T-helper 22 cell (primary cell): ENCODE data around the gene FAAP100.
"Not testable (repeated sequence)": the region's sequence is repeated elsewhere in the genome, so short reads cannot be mapped to it uniquely, and the experiment has no call there.

Experiments
- DNase-seq: peaks from one replicate; pipeline ENCODE4 v3.0.0-alpha.2; 2020; ENCODE audit warnings: low read depth

FAAP100 gene, protein sequence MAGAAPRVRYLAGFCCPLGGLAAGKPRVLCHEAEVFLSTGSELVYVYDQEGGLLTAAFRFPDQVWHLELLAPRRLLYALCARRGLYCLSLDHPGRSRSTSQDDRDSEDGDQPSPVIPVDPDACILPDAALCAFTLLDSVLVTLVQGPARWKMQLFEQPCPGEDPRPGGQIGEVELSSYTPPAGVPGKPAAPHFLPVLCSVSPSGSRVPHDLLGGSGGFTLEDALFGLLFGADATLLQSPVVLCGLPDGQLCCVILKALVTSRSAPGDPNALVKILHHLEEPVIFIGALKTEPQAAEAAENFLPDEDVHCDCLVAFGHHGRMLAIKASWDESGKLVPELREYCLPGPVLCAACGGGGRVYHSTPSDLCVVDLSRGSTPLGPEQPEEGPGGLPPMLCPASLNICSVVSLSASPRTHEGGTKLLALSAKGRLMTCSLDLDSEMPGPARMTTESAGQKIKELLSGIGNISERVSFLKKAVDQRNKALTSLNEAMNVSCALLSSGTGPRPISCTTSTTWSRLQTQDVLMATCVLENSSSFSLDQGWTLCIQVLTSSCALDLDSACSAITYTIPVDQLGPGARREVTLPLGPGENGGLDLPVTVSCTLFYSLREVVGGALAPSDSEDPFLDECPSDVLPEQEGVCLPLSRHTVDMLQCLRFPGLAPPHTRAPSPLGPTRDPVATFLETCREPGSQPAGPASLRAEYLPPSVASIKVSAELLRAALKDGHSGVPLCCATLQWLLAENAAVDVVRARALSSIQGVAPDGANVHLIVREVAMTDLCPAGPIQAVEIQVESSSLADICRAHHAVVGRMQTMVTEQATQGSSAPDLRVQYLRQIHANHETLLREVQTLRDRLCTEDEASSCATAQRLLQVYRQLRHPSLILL

DNA sequence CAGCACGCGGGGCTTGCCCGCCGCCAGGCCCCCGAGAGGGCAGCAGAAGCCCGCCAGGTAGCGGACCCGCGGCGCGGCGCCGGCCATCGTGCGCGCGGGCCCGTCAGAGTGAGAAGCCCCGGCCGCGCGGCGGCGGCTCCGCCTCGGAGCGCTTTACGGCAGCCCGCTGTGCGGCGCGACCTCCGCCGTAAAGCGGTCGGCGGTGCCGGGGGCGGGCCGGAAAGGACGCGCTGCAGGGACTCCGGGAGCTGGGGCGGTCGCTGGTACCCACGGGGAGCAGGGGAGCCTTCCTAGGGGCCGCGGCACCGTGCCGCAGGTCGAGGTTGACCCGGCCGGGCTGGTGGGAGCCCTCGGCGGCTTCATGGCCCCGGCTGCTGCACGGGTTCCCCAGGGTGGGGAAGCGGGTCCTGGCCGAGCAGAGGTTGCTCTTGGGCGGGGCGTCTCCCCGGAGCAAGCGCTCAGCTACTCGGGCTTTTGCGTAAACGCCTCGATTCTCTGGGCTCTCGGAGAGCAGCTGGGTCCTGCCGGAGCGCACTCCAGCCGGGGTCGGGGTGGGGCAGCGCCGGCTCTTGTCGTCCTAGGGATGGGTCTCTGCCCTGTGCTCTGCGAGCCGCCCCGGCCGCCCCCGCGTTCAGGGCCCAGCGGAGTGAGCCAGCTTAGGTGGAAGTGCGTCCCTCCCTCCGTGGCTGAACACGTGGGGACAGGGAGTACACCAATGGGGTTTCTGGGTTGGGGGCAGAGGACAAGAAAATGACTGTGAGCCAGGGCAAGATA lies at the start of gene FAAP100:
TSS of gene FAAP100 (minus strand) at position 110 of the 774 bp plus-strand sequence. CDS start at position 87, 23 bp downstream.
- peak; percentile 71 for DNase-seq

DNA sequence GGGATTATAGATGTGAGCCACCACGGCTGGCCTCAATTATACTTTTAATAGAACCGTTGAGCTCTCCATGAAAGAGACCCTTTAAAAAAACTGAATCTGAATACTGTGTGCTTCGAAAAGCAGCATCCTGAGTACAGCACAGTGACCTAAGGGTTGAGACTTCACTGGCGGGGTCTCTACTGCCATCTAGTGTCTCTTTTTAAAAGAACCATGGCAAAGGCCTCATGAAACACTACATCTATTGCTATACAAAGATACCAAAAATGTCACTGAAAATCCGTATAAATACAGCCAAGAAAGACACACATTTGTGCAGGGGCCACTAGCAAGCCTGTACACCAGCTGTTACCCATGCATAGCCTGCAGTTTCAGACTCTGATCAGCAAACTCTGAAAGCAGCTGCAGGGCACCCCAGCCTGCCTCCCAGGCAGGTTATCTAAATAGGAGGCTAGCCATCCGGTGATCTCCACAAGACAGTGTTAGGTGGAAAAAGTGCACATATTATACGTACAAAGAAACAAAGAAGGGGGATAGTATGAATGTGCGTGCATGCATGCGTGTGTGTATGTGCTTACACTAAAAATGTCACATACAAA lies 49.5 kb upstream of the FAAP100 start:
- no peak for DNase-seq

DNA sequence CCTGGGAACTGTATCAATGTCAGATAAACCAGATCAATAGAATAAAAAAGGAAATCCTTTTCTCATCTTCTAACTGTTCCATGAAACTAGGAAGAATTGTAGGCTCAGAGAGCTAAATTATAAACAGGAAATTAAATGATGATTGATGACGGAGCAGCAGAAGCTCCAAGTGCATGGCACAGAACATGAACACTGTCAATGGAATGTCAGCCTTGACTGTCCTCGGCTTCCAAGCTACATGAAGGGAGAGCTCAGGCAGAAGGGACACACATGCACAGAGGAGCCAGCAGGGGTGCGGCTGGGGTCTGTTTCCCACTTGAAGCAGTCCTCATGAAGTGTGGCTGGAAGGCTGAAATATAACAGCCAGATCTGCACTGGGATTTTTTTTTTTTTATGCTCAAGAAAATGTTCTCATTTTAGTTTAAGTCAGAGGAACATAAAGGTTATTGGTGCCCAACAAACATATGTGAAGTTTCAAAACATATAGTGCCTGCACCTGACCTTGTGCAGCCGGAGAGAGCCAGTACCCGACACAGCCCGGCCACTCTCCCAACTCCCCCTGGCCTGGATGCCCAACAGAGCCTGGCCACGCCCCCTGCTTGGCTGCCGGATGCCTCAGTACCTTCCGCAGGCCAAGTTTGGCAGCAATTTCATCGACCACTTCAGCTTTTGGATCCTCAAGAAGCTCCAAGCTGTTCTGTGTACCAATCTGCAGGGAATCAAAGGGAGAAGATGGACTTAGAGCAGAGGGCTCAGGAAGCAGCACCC lies 47.8 kb upstream of the FAAP100 start:
- no peak for DNase-seq

DNA sequence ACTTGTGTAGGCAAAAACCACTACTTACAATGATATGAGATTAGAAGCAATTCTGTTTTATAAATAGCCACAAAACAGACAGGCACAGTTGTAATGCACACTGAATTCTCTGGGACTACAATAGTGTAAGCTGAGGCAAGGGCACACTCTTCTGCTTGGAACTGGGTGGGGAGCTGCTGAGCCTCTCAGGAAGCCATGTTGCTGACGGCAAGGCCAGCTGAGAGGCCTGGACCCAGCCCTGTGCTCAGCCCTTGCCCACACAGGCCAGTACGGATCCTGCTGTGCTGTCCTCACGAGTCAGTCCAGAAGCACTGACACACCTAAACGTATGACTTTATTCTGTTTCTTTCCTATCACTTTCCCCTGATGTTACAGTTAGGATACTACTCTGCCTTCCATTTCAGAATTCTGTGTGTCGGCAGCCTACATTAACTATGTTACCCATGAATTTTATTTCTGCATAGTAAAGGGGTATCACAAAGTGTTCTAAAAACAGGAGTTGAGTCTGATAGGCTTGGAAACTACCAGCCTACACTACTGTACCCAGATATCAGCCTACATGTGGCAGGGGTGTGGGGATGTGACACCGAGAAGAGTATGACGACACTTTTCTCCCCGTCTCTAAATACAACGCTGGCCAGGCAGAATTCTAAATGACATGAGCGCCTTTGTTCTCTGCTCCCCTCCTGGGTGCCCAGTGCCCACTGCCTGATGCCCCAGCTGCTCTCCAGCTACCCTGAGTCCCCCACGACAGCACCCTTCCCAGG lies 41.1 kb upstream of the FAAP100 start:
- DNase-seq, result no peak

DNA sequence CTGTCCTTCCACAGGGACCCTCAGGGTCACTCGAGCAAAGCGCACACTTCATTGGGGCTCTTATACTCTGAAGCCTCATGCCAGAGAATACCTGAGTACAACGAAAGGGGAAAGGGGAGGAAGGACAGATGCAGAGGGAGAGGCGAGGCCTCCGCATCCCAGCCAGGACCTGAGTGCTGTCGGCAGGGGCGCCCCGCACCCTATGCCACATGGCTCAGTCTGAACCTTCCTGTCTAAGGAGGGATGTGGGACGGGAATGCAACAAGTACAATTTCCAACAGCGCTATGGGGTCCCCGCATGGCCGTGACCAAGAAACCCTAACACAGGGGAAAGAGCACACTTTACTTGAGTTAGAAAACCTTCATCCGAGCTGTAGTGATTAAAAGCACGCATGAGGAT lies 39.8 kb upstream of the FAAP100 start:
- DNase-seq, result no peak

DNA sequence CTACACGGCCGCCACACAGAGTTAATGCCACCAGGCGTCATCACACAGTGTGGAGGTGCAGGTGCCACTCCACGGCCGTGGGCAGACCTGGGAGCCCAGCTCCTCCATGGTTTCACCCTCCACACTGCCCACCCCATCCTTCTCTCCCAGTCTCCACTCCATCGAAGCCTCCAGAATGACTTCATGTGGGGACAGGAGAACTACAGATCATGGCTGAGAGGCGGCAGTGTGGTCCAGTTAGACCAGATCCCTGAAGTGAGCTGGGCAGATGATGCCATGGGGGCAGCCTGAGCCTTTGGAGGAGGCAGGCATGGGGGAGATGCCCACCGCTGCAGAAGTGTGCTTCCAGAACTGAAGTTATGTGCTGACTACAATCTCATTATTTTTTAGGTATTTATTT lies 38.0 kb upstream of the FAAP100 start:
- no peak for DNase-seq

DNA sequence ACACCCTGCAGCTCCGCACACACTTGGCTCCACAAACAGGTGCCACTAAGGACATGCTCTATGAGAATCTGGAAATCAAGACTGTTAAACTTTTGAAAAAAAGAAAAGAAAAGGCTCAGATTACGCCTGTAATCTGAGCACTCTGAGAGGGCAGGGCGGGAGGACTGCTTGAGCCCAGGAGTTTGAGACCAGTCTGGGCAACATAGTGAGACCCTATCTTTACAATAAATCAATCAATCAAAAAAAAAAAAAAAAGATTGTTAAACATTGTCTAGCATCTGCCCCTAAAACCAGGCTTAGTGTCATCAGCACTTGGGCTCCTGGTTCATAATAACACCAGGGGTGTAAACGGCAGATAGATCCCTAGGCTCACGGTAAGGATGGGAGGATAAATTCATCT lies 37.5 kb upstream of the FAAP100 start:
- DNase-seq, result no peak

DNA sequence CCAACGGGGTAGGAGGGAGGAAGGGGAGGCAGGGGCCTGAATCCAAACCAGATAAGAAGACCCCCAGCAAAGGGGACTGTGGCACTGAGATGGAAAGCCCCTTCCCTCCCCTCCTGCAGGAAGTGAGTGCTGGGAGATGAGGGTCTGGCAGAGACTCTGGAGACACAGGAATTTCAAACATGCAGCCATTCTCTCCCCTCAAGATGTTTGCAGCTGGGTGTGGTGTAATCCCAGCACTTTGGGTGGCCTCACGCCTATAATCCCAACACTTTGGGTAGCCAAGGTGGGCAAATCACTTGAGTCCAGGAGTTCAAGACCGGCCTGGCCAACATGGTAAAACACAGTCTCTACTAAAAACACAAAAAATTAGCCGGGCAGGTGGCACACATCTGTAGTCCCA lies 33.9 kb upstream of the FAAP100 start:
- no peak for DNase-seq

DNA sequence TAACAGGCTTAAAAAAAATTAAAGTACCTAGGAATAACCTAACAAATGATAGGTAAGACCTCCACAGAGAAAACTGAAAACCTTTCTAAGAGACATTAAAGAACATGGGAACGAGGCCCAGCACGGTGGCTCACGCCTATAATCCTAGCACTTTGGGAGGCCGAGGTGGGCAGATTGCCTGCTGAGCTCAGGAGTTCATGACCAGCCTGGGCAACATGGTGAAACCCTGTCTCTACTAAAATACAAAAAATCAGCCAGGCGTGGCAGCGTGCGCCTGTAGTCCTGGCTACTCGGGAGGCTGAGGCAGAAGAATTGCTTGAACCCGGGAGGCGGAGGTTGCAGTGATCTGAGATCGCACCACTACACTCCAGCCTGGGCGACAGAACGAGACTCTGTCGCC lies 32.6 kb upstream of the FAAP100 start:
- not testable (repeated sequence) for DNase-seq

DNA sequence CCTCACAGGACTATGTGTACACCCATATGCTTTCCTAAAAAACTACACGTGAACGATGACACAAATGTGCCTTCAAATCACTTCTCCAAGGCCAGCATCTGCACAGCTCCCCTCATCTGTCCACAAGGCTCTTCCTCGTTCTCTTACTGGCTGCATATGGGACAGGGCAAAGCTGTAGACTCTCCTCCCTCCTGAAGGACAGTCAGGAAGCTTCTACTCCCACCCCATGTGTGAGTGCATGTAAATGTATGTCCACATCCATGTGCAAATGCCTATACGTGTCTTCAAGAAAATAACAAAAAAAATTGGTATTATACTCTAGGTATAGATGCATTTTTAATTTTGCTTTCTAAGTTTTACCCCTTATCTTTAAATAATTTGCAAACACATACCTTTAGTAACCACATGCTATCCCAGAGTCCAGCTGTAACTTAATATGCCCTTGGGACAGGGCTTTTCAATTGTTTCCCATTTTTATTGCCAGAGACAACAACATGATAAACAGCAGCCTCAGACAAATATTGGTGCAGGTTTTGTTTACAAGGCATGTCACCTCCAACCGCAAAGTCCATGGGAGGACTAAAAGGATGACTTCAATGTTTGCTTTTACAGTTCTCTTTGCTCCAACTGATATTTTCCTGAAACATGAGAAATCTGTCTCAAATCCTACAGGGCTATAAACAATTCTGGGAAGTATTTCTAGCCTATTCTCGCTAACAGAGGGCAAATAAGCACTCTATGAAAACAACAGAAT lies 31.6 kb upstream of the FAAP100 start:
- no peak for DNase-seq

DNA sequence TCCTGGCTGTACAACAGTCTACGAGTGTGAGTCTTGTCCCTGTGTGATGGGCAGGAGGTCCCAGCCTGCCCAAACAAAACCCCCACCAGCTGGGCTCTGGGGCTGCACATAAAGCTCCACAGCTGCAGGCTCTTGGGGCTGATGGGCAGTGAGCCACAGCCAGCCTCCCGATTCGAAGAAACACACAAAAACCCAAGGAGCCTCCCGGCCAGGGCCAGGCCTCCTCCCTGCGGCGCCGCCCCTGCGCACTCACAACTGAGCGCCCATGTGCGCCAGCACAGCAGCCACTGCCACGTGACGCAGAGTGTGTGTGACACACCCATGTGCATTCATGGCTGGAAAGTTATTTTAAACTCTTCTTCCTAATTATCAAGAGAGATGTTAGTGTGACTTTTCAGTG lies 30.6 kb upstream of the FAAP100 start:
- no peak for DNase-seq

DNA sequence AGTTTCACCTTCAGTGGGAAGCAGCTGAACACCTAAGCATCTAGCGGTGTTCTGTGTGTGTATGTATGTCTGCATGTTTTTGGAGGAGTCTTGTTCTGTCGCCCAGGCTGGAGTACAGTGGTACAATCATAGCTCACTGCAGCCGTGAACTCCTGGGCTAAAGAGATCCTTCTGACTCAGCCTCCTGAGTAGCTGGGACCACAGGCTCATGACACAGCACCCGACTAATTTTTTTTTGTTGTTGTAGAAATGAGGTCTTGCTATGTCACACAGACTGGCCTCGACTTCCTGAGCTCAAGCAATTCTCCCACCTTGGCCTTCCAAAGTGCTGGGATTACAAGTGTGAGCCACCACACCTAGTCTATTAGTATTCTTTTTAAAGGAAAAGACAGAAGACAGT lies 30.2 kb upstream of the FAAP100 start:
- no peak for DNase-seq

DNA sequence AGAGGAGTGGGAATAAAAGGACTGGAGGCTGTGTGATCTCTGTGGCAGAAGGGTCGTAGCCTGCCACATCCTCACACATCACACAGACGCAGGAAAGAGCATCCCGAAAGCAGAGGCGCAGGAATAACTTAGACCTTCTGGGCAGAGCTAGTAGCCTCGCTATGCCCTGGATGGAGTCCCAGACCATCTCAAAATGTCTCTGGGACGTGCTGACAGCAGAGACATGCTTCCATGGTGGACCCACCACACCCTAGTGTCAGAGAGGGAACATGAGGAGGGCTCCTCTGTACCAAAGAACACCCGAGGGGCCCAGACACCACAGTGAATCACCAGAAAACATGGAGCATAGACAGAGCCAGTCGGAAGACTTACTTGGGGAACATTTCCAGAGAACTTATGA lies 29.6 kb upstream of the FAAP100 start:
- DNase-seq, result no peak

DNA sequence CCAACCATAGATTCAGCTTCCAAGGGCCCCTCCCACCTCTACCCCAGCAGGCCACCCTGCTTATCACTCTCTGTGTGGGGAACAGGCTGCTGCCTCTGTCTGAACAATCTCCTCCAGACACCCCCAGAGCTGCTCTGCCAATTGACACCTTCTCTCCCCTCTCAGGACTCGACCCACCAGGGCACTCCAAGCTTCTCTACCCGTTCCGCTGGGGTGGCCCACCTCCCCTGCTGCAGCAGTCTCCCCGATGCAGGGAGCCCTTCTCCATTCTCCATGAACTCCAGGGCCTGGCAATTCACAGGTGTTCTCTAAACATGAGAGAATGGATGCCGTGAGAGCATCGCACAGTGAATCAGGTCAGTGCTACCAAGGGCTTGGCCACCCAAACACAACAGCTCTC lies 28.3 kb upstream of the FAAP100 start:
- DNase-seq, result no peak

DNA sequence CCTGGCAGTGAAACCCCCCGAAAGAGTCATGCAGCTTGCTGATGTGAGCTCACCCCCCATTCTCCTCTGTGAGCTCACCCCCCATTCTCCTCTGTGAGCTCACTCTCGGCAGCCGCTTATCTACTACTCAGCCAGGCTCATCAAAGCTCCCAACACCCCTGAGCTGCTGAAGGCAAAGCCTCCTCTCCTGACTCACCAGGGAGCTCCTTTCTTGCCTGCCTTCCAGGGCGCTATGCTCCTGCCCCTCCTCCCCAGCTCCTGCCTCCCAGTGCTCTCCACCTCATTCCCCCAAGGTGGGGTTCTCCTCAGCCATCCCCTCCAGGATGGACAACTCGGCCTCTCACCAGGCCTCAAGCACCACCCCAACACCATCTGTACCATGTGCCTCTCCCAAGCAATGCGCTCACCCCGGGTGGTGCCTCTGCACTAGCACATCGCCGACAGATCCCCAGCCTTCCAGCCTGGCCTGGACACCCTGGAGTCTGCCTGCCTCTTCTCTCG lies 27.7 kb upstream of the FAAP100 start:
- no peak for DNase-seq

DNA sequence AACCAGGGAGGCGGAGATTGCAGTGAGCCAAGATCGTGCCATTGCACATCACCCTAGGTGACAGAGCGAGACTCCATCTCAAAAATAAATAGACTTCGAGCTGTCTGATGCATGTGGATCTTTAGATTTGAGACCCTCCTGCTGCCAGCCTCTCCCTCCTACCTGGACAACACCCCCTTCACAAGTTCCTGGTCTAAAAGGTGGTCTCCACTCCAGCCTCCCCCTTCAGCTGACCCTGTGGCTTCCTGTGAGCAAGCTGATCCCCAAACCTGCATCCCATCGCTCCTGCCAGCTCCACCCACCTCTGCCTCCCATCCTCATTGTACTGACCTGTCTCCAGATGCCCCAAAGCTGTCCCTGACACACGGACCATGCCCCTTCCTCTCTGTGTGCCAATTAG lies 27.1 kb upstream of the FAAP100 start:
- no peak for DNase-seq

DNA sequence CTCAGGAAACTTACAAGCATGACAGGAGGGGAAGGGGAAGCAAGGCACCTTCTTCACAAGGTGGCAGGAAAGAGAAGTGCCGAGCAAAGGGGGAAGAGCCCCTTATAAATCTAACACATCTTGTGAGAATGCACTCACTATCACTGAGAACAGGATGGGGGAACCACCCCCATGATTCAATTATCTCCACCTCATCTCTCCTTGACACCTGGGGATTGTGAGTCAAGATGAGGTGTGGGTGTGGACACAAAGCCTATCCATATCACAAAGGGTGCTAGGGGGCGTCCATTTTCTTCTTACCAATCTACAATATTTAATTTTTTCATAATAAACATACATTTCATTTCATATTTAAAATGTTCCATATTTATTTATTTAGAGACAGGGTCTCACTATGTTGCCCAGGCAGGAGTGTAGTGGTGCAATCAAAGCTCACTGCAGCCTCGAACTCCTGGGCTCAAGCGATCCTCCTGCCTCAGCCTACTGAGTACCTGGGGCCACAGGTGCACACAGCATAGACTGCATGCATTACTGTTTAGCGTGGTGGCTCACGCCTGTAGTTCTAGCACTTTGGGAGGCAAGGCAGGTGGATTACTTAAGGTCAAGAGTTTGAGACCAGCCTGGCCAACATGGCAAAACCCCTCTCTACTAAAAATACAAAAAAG lies 26.5 kb upstream of the FAAP100 start:
- DNase-seq, result no peak

DNA sequence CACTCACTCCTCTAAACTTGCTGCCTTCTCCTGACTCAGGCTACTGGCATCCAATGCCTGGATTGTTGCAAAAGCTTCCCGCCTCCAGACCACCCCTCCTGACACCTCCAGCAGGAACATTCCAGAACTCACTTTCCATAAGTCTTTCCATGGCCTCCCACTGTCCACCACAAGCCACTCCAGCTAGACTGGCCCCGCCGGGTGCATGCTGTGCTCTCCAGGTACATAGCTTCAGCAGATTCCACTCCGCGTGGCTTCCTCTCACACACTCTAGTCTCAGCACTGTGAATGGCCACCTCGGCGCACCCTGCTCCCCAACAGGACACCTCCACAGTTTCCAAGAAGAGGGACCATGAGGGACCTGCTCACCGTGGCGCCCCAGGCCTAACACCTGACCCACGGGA lies 25.9 kb upstream of the FAAP100 start:
- no peak for DNase-seq
